GM12872 (cell line): ENCODE results near the gene NCAPG.

Experiments
- CTCF ChIP-seq: IDR thresholded peaks from 3 replicates; pipeline ENCODE4 v1.5.1; 2011; ENCODE audit warnings: low read depth, mild to moderate bottlenecking, low read length, moderate library complexity; ENCODE audit not compliant: insufficient read depth

NCAPG gene

GRCh38 chr4:17884511-17884910 is 73.7 kb downstream of the NCAPG start:
- no peak for TF ChIP-seq CTCF

- TF ChIP-seq CTCF: no peak
These were observed 78.9 kb downstream of the NCAPG start for GRCh38 chr4:17889692-17890091.

- TF ChIP-seq CTCF: no peak
These were observed 83.6 kb downstream of the NCAPG start for GRCh38 chr4:17894421-17894820.
